NCI-H526 treated with DMSO at 0.1 percent for 48 hours (cell line): ENCODE results near the gene NEB.
A peak's percentile ranks its signal among the peaks of the same experiment; 100 is the strongest.
"Not testable (repeated sequence)": the region's sequence is repeated elsewhere in the genome, so short reads cannot be mapped to it uniquely, and the experiment has no call there.

Experiments used
- DNase-seq: peaks from one replicate; lab custom pipeline; 2025; lab: John Stamatoyannopoulos, UW

Gene NEB

DNA sequence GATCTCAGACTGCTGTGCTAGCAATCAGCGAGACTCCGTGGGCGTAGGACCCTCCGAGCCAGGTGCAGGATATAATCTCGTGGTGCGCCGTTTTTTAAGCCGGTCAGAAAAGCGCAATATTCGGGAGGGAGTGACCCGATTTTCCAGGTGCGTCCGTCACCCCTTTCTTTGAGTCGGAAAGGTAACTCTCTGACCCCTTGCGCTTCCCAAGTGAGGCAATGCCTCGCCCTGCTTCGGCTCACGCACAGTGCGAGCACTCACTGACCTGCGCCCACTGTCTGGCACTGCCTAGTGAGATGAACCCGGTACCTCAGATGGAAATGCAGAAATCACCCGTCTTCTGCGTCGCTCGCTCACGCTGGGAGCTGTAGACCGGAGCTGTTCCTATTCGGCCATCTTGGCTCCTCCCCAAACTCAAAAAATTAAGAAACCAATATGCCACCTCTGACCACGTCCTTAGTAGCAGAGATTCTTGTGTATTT is 29.8 kb downstream of the NEB start:
- DNase-seq = not testable (repeated sequence)

GRCh38 chr2:151698134-151698533 is 36.1 kb downstream of the NEB start:
- not testable (repeated sequence) for DNase-seq

- DNase-seq = no peak
These were observed 38.5 kb downstream of the NEB start for GRCh38 chr2:151695778-151696177.

GRCh38 chr2:151691631-151692030 is 42.6 kb downstream of the NEB start:
- DNase-seq = no peak

DNA sequence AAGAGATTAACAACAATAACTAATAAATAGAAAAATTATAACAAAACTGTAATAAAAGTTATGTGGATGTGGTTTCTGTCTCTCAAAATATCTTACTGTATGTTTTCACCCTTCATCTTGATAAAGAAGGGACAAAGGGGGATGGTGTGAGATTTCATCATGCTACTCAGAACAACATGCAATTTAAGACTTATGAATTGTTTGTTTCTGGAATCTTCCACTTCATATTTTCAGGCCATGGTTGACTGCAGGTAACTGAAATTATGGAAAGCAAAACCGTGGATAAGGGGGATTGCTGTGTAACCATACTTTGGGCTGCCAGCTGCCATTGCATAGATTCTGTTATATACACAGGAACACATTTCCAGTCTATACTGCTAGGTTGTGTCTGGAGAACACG is 45.6 kb downstream of the NEB start:
- DNase-seq = no peak

GRCh38 chr2:151682459-151683003 is 51.7 kb downstream of the NEB start:
- DNase-seq = no peak

DNA sequence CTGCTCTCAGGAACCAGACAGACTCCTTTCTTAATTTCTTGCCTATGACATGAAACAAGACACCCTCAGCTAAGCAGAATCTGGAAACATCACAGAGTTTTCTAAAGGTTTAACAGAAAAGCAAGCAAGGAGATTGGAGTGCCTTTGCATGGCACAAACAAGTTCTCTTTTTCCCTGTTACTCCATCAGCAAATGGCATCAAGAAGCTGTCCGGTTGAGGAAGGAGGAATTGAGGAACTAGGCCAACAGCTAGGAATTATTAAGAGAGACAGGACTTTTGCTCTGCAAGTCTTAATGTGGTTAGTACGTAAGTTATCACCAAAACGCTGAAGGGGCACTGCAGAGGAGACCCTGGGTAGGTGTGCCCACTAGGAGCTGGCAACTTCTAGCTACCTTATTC is 53.2 kb downstream of the NEB start:
- no peak for DNase-seq

DNA sequence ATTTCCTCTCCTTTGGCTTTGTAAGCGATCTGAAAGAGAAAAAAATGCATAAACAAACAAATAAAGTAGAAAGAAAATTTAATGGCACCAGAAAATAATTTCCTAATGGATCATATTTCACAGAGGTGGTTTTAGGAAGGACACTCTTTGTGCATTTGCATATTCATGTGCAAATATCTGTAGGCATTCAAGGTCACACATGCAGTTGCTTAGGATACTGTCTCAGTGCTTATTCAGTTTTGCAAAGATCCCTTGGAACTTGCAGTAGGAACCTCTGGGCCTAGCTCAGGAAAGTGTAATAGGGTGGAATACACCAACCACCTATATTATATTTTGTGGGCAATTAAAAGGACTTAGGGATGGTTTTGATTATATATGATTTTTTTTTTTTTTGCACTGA is 54.3 kb downstream of the NEB start:
- peak; percentile 87 for DNase-seq

DNA sequence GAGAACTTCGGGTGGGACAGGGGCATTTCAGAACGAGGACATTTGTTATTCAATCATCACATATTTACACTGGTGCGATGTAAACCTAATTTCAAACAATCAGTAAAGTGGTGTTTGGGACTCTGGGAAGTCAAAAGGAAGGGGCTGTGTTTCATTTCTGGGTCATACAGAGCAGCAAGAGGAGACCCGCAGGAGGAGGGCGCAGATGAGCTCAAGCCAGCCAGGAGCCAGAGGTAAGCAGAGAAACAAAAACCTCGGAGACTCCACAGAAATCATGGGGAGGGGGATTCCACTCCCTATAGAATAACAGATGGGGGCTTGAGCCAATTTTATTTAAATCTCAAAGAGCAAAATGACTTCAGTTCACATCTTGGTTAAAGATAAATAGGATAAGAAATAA is 55.4 kb downstream of the NEB start:
- no peak for DNase-seq

GRCh38 chr2:151673016-151673415 is 61.3 kb downstream of the NEB start:
- DNase-seq = no peak

DNA sequence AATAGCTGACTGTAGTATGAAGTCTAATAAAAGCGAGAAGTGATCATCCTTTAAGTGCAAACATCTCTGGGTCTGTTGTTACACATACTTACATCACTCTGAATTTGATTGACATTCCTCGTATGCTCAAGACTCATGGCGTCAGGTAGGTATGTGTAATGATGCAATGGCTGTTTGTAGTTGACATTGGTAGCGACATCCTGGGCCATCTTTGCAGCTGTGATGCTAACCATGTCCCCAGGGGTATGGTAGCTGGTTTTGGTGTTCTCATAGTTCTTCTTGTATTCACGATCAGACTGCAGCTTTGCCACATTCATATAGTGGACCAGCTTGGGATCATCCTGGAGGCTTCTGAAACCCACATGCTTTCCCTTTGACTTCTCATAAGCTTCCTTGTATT is 62.0 kb downstream of the NEB start:
- DNase-seq = no peak

DNA sequence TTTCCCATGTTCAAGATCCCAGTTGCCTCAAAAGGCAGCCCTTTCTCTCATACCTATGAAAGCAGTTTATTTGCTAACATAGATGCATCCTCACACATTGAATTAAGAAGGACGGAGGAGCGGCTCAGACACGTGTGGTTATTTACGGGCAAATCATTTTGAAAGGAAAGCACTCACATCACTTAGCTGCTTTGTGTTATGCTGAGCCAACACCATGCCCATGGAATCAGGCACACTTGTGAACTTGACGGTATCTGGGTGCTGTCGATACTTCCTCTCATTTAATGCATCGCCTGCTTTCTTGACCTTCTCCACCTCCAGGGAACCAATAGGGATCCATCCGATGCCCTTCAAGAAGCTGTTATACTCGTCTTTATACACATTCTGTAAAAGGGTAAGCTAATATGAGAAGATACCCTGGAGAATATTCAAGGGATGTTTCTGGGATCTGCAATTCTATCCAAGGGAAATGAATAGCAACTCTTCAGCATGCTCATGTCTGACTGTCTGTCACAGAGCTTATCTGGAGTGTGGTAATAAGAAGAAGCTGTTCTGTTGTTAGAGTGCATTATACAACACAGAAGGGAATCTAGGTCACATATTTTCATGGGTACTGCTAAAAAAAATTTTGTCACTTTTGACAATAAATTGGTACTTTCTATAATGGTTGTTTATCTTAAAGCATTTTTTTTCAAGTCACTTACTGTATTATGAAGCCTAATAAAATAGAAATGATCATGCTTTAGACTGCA is 63.3 kb downstream of the NEB start:
- no peak for DNase-seq

DNA sequence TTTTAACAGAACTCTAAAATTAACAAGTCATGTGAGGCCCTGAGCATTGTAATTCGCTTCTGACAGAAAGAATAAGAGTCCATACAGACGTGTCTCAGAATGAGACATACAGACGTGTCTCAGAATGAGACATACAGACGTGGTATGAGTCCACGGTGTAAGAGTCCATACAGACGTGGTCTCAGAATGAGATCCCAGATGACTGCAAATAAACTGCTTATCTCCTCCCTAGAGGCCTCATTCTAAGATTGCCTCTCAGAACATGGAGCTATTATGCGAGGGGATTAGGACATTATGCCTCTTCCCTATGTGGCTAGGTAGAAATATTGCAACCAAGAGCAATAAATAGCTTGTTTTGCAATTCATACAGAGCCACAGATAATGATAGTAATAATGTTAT is 63.9 kb downstream of the NEB start:
- DNase-seq = no peak

GRCh38 chr2:151669585-151670081 is 64.6 kb downstream of the NEB start:
- no peak for DNase-seq

- DNase-seq = no peak
These were observed 65.5 kb downstream of the NEB start for GRCh38 chr2:151668737-151669136.

DNA sequence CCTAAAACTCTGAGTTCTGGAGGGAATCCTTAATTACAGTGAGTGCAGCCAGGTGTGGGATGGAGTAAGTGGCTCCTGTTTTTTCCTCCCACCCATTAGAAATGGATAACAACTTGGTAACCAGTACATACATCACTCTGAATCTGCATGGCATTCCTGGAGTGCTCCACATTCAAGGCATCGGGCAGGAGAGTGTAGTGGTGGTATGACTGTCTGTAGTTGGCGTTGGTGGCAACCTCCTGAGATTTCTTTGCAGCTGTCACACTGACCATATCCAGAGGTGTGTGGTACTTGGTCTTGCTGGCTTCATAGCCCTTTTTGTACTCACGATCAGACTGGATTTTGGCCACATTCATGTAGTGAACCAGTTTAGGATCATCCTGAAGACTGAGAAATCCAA is 68.3 kb downstream of the NEB start:
- no peak for DNase-seq

DNA sequence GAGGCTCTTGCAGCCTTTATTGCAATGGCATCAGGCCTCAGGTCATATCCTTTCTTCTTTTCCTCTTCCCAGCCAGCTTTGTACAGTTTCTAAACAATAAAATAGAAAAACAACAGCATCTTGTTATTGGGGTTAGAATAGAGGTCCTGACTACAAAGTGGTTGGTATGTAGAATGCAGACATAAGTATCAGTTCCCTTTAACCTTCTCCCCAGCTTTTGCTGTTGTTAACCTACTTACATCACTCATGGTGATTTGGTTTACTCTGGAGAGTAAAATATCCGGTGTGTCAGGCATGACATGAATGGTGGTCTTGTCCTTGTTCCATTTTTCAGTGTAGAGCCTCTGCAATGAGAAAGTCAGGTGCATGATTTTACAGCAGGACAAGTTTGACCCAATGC is 69.8 kb downstream of the NEB start:
- no peak for DNase-seq

DNA sequence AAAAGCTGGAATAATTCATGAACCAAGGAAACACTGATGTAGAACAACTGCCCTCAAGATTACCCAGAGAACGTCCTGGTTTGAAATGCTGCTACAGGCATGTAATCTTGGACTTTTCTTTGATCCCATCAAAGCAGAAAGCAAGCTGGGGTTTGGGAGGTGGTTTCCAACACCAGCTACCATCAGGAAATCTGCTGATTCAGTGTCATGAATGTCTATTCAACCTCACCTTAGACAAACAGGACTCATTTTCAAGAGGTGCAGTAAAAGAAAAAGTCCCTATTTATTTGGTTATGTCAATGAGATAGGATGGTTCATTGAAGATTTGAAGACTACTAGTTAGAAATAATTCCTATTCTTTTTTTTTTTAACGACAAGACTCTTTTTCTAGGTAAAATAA is 72.7 kb downstream of the NEB start:
- no peak for DNase-seq

DNA sequence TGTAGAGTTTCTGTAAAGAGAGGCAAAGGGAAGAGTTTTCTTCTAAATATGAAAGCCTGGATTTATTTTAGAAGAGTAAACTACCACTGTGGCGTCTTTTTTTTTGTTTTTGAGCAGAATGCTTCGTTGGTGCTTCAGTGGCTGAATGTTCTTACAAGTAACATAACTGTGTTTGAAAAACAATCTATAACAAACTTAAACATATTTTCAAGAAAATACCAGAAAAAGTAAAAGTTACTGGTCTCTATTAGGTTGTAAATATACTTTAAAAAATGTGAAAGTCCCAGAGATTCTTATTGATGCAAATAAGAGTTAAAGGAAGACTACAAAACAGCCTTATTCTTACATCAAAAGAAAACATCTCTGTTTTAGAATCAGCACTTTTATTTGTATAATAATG is 76.2 kb downstream of the NEB start:
- DNase-seq = no peak

DNA sequence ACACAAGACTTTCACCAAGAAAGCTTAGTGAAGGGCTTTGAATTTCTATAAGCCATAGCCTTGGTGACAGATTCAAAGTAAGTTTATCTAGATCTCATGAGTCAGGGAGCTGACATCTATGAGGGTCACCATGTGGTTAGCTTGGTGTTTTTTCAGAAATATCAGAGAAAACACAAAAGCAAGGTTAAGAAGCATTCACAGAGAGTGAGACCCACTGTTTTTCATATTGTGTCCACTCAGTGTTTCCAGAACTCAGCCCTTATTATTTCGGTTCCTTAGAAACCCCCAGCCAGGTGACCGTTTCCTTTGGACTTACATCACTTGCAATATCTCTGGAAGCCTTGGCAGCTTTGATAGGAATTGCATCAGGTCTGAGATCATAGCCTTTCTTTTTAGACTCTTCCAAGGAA is 76.6 kb downstream of the NEB start:
- no peak for DNase-seq

DNA sequence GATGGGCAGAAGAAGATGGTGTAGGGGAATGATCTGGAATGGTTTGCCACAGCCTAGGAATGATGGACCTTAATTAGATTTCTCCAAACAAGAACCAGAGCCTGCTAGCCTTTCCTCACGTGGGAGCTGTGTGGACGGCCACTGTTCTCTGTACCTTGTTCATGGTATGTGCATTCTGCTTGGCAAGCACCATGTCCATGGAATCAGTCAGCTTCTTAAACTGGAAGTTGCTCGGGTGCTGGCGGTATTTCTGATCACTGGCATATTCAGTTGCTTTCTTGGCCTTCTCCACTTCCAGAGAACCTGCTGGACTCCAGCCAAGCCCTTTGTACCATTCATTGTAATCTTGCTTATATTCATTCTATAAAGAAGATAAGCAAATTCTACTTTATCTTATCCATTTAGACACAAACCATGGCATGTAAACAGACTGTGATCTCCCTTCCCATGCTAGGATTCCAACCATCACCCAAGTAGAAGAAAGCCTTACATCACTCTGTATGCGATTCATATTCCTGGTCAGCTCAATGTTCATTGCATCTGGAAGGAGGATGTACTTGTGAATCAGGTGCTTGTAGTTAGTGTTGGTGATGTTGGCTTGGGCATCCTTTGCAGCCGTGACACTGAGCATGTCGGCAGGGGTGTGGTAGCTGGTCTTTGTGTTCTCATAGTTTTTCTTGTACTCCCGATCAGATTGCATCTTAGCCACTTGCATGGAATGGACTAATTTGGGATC is 78.4 kb downstream of the NEB start:
- DNase-seq = no peak

DNA sequence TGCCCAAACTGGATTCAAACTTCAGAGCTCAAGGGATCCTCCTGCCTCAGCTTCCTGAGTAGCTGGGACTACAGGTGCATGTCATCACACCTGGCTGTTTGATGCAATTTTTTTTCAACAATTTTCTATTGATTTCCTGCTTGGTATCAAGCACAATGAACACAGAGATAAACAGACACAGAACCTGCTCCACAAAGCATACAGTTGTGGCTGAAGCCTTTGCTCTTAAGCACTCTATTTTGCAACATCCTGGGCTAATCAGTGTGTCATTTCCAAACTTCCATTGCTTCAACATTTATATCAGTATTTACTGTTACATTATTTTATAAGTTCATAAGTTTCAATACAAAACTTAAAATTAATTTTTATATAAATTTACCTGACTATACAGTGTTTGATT is 79.4 kb downstream of the NEB start:
- no peak for DNase-seq

GRCh38 chr2:151654085-151654484 is 80.2 kb downstream of the NEB start:
- no peak for DNase-seq
